Measurements from ENCODE around the gene PES1.

GRCh38 chr22:30586414-30586813 lies 5.3 kb downstream of the PES1 start:
- TF ChIP-seq CTCF (IDR thresholded peaks at IDR 0.05) (no peak), POLR2A (IDR thresholded peaks at IDR 0.05) (no peak)

Data from esophagus squamous epithelium (tissue), 4 donors.